IMR-90 (cell line): ENCODE data around the gene WNK4. TPM values are rescaled to one million over a fixed set of nuclear protein-coding genes. Genes with fewer than 3 reads are reported as not detected.

Experiments
- ATAC-seq: fragments of 200-7000 bp; cut with Tn5 transposase; 2 replicates; pipeline ENCODE4 v1.9.1; 2020; ENCODE audit warnings: low read depth, mild to moderate bottlenecking, moderate library complexity
- BruUV-seq: library from RNA; stranded (reverse); fragments of 400-500 nt; replicated peaks from 2 replicates; lab custom pipeline; 2021; lab: Mats Ljungman, UMichigan
- CTCF ChIA-PET: fragments of 300-600 bp; formaldehyde crosslinking; extraction: SDS; loops from one replicate; lab custom pipeline; 2021; ENCODE audit warnings: antibody characterized with exemption; lab: Yijun Ruan, JAX
- POLR2A ChIA-PET: fragments of 300-600 bp; sonication (Branson Sonifier 250); formaldehyde crosslinking; loops from one replicate; lab custom pipeline; 2022; ENCODE audit warnings: antibody characterized with exemption; ENCODE audit not compliant: unreplicated experiment; lab: Charles Lee
- DNase-seq: peaks from one replicate; pipeline ENCODE4 v3.0.0; 2013
- H2AFZ ChIP-seq: replicated peaks from 2 replicates; pipeline ENCODE3; 2013; ENCODE audit warnings: low read length, mild to moderate bottlenecking; ENCODE audit not compliant: poor library complexity
- H2AK5ac ChIP-seq: 2 replicates; pipeline ENCODE4 v1.6.1; 2013; ENCODE audit warnings: low read depth, low read length, inconsistent platforms
- H2AK9ac ChIP-seq: replicated peaks from 2 replicates; pipeline ENCODE3; 2013; ENCODE audit warnings: mild to moderate bottlenecking, low read depth, low read length, moderate library complexity; ENCODE audit not compliant: poor library complexity
- H2BK120ac ChIP-seq: 2 replicates; pipeline ENCODE4 v1.6.1; 2013; ENCODE audit warnings: low read depth, low read length, inconsistent platforms
- H2BK15ac ChIP-seq: 3 replicates; pipeline ENCODE4 v1.6.1; 2013; ENCODE audit warnings: low read depth, low read length, inconsistent platforms
- H2BK20ac ChIP-seq: 2 replicates; pipeline ENCODE4 v1.6.1; 2013; ENCODE audit warnings: low read depth, mild to moderate bottlenecking, inconsistent platforms, low read length, moderate library complexity
- H2BK5ac ChIP-seq: 2 replicates; pipeline ENCODE4 v1.6.1; 2013; ENCODE audit warnings: mild to moderate bottlenecking, low read depth, low read length, inconsistent platforms; ENCODE audit not compliant: poor library complexity, severe bottlenecking
- H3K14ac ChIP-seq: replicated peaks from 2 replicates; pipeline ENCODE4 v1.6.1; 2013; ENCODE audit warnings: low read depth, low read length, inconsistent platforms
- H3K18ac ChIP-seq: 2 replicates; pipeline ENCODE4 v1.6.1; 2013; ENCODE audit warnings: low read depth, low read length, control low read depth
- H3K23ac ChIP-seq: 2 replicates; pipeline ENCODE4 v1.6.1; 2013; ENCODE audit warnings: low read depth, low read length, inconsistent platforms
- H3K27ac ChIP-seq: 2 replicates; pipeline ENCODE4 v1.5.1; 2013; ENCODE audit warnings: mild to moderate bottlenecking, control low read depth, low read length; ENCODE audit not compliant: insufficient read depth
- H3K27me3 ChIP-seq: 2 replicates; pipeline ENCODE4 v1.6.1; 2013; ENCODE audit warnings: low read length; ENCODE audit not compliant: control insufficient read depth, insufficient read depth
- H3K36me3 ChIP-seq: 2 replicates; pipeline ENCODE4 v1.6.1; 2013; ENCODE audit warnings: low read length, mixed read lengths; ENCODE audit not compliant: control insufficient read depth, insufficient read depth
- H3K4ac ChIP-seq: 2 replicates; pipeline ENCODE4 v1.6.1; 2013; ENCODE audit warnings: low read depth, low read length, inconsistent platforms
- H3K4me1 ChIP-seq: 2 replicates; pipeline ENCODE4 v1.6.1; 2013; ENCODE audit warnings: low read length, mixed read lengths; ENCODE audit not compliant: control insufficient read depth, insufficient read depth
- H3K4me2 ChIP-seq: 2 replicates; pipeline ENCODE4 v1.6.1; 2013; ENCODE audit warnings: low read depth, mild to moderate bottlenecking, control low read depth, low read length, moderate library complexity
- H3K4me3 ChIP-seq: 2 replicates; pipeline ENCODE4 v1.5.1; 2013; ENCODE audit warnings: low read depth, mild to moderate bottlenecking, control low read depth, low read length, moderate library complexity; ENCODE audit not compliant: insufficient read depth
- H3K56ac ChIP-seq: 2 replicates; pipeline ENCODE4 v1.6.1; 2013; ENCODE audit warnings: low read length, inconsistent platforms; ENCODE audit not compliant: insufficient read depth; ENCODE audit errors: extremely low read depth
- H3K79me1 ChIP-seq, 2 experiments: 2 replicates each; pipeline ENCODE4 v1.6.1; 2013; ENCODE audit warnings: low read length in 2 of 2, inconsistent platforms in 1 of 2, low read depth in 1 of 2
- H3K9ac ChIP-seq: 2 replicates; pipeline ENCODE4 v1.6.1; 2013; ENCODE audit warnings: low read depth, low read length, control low read depth
- H3K9me1 ChIP-seq: 2 replicates; pipeline ENCODE4 v1.6.1; 2013; ENCODE audit warnings: low read length, inconsistent platforms; ENCODE audit not compliant: insufficient read depth
- H3K9me3 ChIP-seq: 2 replicates; pipeline ENCODE4 v1.6.1; 2013; ENCODE audit warnings: low read length; ENCODE audit not compliant: control insufficient read depth, insufficient read depth
- H4K20me1 ChIP-seq: 2 replicates; pipeline ENCODE4 v1.6.1; 2013; ENCODE audit warnings: low read length, inconsistent platforms; ENCODE audit not compliant: insufficient read depth
- H4K5ac ChIP-seq: 2 replicates; pipeline ENCODE4 v1.6.1; 2013; ENCODE audit warnings: mild to moderate bottlenecking, low read depth, low read length, control low read depth
- H4K8ac ChIP-seq, 2 experiments: 2 replicates each; pipeline ENCODE4 v1.6.1; 2013; ENCODE audit warnings: low read depth in 2 of 2, low read length in 2 of 2, control low read depth in 1 of 2, inconsistent platforms in 1 of 2
- H4K91ac ChIP-seq: 2 replicates; pipeline ENCODE4 v1.6.1; 2013; ENCODE audit warnings: low read depth, low read length, inconsistent platforms; ENCODE audit not compliant: insufficient read depth
- BHLHE40 ChIP-seq: fragments of 150-350 bp; IDR thresholded peaks from 2 replicates; pipeline ENCODE4 v1.6.1; 2016; ENCODE audit warnings: mild to moderate bottlenecking, low read depth, low read length
- CHD1 ChIP-seq: IDR thresholded peaks from 2 replicates; pipeline ENCODE4 v1.6.1; 2012; ENCODE audit warnings: low read depth, low read length, improper control_type of control experiment
- CTCF ChIP-seq: conservative IDR thresholded peaks from 2 replicates; pipeline ENCODE4 v1.5.1; 2012; ENCODE audit warnings: mild to moderate bottlenecking, low read depth, low read length, improper control_type of control experiment
- MAZ ChIP-seq: IDR thresholded peaks from 2 replicates; pipeline ENCODE4 v1.6.1; 2012; ENCODE audit warnings: low read depth, mild to moderate bottlenecking, low read length, improper control_type of control experiment, moderate library complexity, borderline replicate concordance
- MXI1 ChIP-seq: IDR thresholded peaks from 2 replicates; pipeline ENCODE4 v1.6.1; 2012; ENCODE audit warnings: low read depth, mild to moderate bottlenecking, low read length, moderate library complexity, borderline replicate concordance
- POLR2A ChIP-seq: IDR thresholded peaks from 2 replicates; pipeline ENCODE4 v1.6.1; 2012; ENCODE audit warnings: mild to moderate bottlenecking, low read depth, low read length
- RAD21 ChIP-seq: IDR thresholded peaks from 2 replicates; pipeline ENCODE4 v1.6.1; 2012; ENCODE audit warnings: low read length, improper control_type of control experiment
- RCOR1 ChIP-seq: IDR thresholded peaks from 2 replicates; pipeline ENCODE4 v1.6.1; 2012; ENCODE audit warnings: mild to moderate bottlenecking, low read length, improper control_type of control experiment; ENCODE audit not compliant: insufficient replicate concordance
- RFX5 ChIP-seq: IDR thresholded peaks from 2 replicates; pipeline ENCODE4 v1.8.0; 2012; ENCODE audit warnings: low read depth, mild to moderate bottlenecking, low read length, moderate library complexity
- USF2 ChIP-seq: fragments of 150-350 bp; IDR thresholded peaks from 2 replicates; pipeline ENCODE4 v1.6.1; 2017; ENCODE audit warnings: mild to moderate bottlenecking, antibody characterized with exemption, low read length, low read depth
- WGBS, 2 experiments: methylation state at CpG; one replicate each; pipeline versions ENCODE4 v1.1.5 to v1.1.7; 2013; ENCODE audit warnings: missing lambda C conversion rate in 2 of 2; ENCODE audit not compliant: insufficient read length in 1 of 2; ENCODE audit errors: extremely low coverage in 2 of 2; 5-methylcytosine and 5-hydroxymethylcytosine counted together
- dilution Hi-C: fragments of 300-500 bp; cut with HindIII; formaldehyde crosslinking; loops from one replicate; pipeline ENCODE4 v1.14.3; 2018; ENCODE audit warnings: low sequenced_read_pairs; ENCODE audit not compliant: unreplicated experiment
- in situ Hi-C: fragments of 300-500 bp; cut with MboI; formaldehyde crosslinking; loops from 3 replicates; pipeline ENCODE4 v1.14.3; 2019; ENCODE audit warnings: low sequenced_read_pairs, inconsistent platforms, mixed read lengths
- intact Hi-C: fragments of 100-400 bp; cut with micrococcal nuclease; formaldehyde crosslinking; loops from 2 replicates; pipeline ENCODE4 v1.10.0; 2022
- polyA plus RNA-seq, 3 experiments: library from polyadenylated mRNA; depleted of rRNA; stranded (reverse); fragments of >200 nt; gene quantifications; 2 replicates each; pipeline ENCODE4 v1.2.3, GENCODE V29; 2012; ENCODE audit warnings: low replicate concordance in 1 of 3
- total RNA-seq: library from RNA; depleted of rRNA; stranded (reverse); fragments of >200 nt; gene quantifications from 2 replicates; pipeline ENCODE4 v1.2.3, GENCODE V29; 2012

WNK4 gene
- total and polyA plus RNA-seq, 2 of the 4 experiments (the other 2 are of a cell fraction): 1.3 to 15.1 TPM

GRCh38 chr17:42773290-42774035 is 6.9 kb upstream of the WNK4 start, which contains the start of gene VPS25:
Gene VPS25, plus strand, starts transcription at chr17:42773449. Its CDS starts 27 bp downstream, at chr17:42773476.
- peaks cover 7% of the 10 kb centered on the region; the same call in 1 of the 2 replicates for H3K9me1 ChIP-seq
- H2BK15ac ChIP-seq: peak within 1 kb of the TSS; percentile 98; the same call in 2 of the 3 replicates
- no peaks in the 10 kb centered on the region for H3K9me3 ChIP-seq
- dilution Hi-C loops (no loop called here), in situ Hi-C loops (no loop called here), intact Hi-C loops (no loop called here)
- H2AK9ac ChIP-seq: peak within 1 kb of the TSS; percentile 97
- H2AK5ac ChIP-seq: peak within 1 kb of the TSS; percentile 94
- BruUV-seq: no TSS peak
- peak within 1 kb of the TSS; percentile 64 for H2BK20ac ChIP-seq
- peak within 1 kb of the TSS; percentile 80 for H2BK120ac ChIP-seq
- no peaks in the 10 kb centered on the region for H4K20me1 ChIP-seq
- peak within 1 kb of the TSS; percentile 96 for H3K4ac ChIP-seq
- peaks cover 2% of the 10 kb centered on the region; the same call in 1 of the 2 replicates for H3K4me1 ChIP-seq
- CTCF ChIA-PET: interaction anchor here (0.6 to 1.5 kb wide), 2 partner anchors 10 to 148 kb away, joined by 5 to 8 read pairs; no protein-coding TSS in a partner anchor
- peak within 1 kb of the TSS; percentile 90 for H3K4me2 ChIP-seq
- peak within 1 kb of the TSS; percentile 92 for H3K14ac ChIP-seq
- DNase-seq (peak; percentile 87), ATAC-seq (peak; percentile 96)
- 0% methylated on average over 14 of the region's 39 CpGs; no CpG with 5 or more reads in 1 of the 2 experiments for WGBS, 2 experiments
- H3K36me3 ChIP-seq: peaks cover 15% of the 10 kb centered on the region
- H3K18ac ChIP-seq: peak within 1 kb of the TSS; percentile 77
- peak within 1 kb of the TSS; percentile 90 for H2BK5ac ChIP-seq
- peak within 1 kb of the TSS; percentile 96 for H3K27ac ChIP-seq
- H4K8ac ChIP-seq: peak within 1 kb of the TSS; percentile 81 to 97
- H3K4me3 ChIP-seq: peak within 1 kb of the TSS; percentile 84
- no peaks in the 10 kb centered on the region for H3K27me3 ChIP-seq
- H3K56ac ChIP-seq: peak within 1 kb of the TSS; percentile 97
- peak within 1 kb of the TSS; percentile 97 for H3K9ac ChIP-seq
- peak within 1 kb of the TSS; percentile 99 for H4K5ac ChIP-seq
- POLR2A ChIA-PET: interaction anchor here (0.6 kb wide), 1 partner anchor 14 kb away, joined by 4 read pairs; no protein-coding TSS in a partner anchor
- H2AFZ ChIP-seq: peak within 1 kb of the TSS; percentile 90
- no peak for TF ChIP-seq CHD1
- peak; percentile 37; the same call in 1 of the 2 replicates for TF ChIP-seq MAZ
- TF ChIP-seq CTCF: peak; percentile 30; the same call in 1 of the 2 replicates
- peak; percentile 12; the same call in 1 of the 2 replicates for TF ChIP-seq RAD21
- TF ChIP-seq BHLHE40: no peak
- no peak for TF ChIP-seq RFX5
- TF ChIP-seq RCOR1: no peak
- TF ChIP-seq POLR2A: peak; percentile 79
- 0 out of 2 replicates have a peak, but pooled peaks have one; percentile 16 for TF ChIP-seq USF2
- no peak for TF ChIP-seq MXI1
- peaks cover 16 to 34% of the 10 kb centered on the region in 2 experiments; a peak in 3 of 4 replicates for H3K79me1 ChIP-seq
- H4K91ac ChIP-seq: peak within 1 kb of the TSS; percentile 95
- peak within 1 kb of the TSS; percentile 94 for H3K23ac ChIP-seq
